NCI-H345 treated with DMSO at 0.1 percent for 48 hours (cell line): ENCODE measurements around the gene FNDC5.

Source experiments
- DNase-seq: peaks from one replicate; lab custom pipeline; 2025; ENCODE audit not compliant: unreplicated experiment; lab: John Stamatoyannopoulos, UW

Gene FNDC5

GRCh38 chr1:32884726-32885125 lies 14.0 kb upstream of the FNDC5 start:
- no peak for DNase-seq

- DNase-seq = no peak
Measured at GRCh38 chr1:32884032-32884372, 13.3 kb upstream of the FNDC5 start.

- no peak for DNase-seq
Measured at GRCh38 chr1:32883338-32884031, 12.8 kb upstream of the FNDC5 start.

GRCh38 chr1:32881871-32882850 lies 11.4 kb upstream of the FNDC5 start:
- DNase-seq = no peak

GRCh38 chr1:32881291-32881690 lies 10.6 kb upstream of the FNDC5 start:
- no peak for DNase-seq

- no peak for DNase-seq
Measured at GRCh38 chr1:32878637-32879041, 7.9 kb upstream of the FNDC5 start.

GRCh38 chr1:32878183-32878582 lies 7.5 kb upstream of the FNDC5 start:
- DNase-seq = no peak

GRCh38 chr1:32877211-32878110 lies 6.7 kb upstream of the FNDC5 start:
- DNase-seq = no peak

GRCh38 chr1:32876341-32877210 lies 5.9 kb upstream of the FNDC5 start:
- no peak for DNase-seq

GRCh38 chr1:32874860-32875752 lies 4.4 kb upstream of the FNDC5 start:
- DNase-seq = no peak

- no peak for DNase-seq
Measured at GRCh38 chr1:32873484-32873883, 2.8 kb upstream of the FNDC5 start.

- DNase-seq = no peak
Measured at GRCh38 chr1:32872192-32872460, 1.4 kb upstream of the FNDC5 start.

GRCh38 chr1:32871364-32872191 lies 866 bp upstream of the FNDC5 start:
- DNase-seq = no peak

GRCh38 chr1:32869923-32870614 lies 643 bp downstream of the FNDC5 start:
- DNase-seq = no peak

GRCh38 chr1:32868806-32869455 lies 1.8 kb downstream of the FNDC5 start:
- DNase-seq = no peak

- DNase-seq = no peak
Measured at GRCh38 chr1:32868085-32868484, 2.6 kb downstream of the FNDC5 start.

- DNase-seq = no peak
Measured at GRCh38 chr1:32867671-32868070, 3.0 kb downstream of the FNDC5 start.

- no peak for DNase-seq
Measured at GRCh38 chr1:32867151-32867550, 3.6 kb downstream of the FNDC5 start.
